GM23338 (cell line): ENCODE results near the gene SUN3. TPM values are rescaled to one million over a fixed set of nuclear protein-coding genes. Genes with fewer than 3 reads are reported as not detected.

ENCODE experiments used
- ATAC-seq: fragments of 200-7000 bp; cut with Tn5 transposase; 3 replicates; pipeline ENCODE4 v1.9.1; 2020
- DNase-seq: peaks from one replicate; pipeline ENCODE4 v3.0.0-alpha.2; 2015; ENCODE audit warnings: low spot score
- H2AFZ ChIP-seq: fragments of 200-600 bp; sonication (generic); 2 replicates; pipeline ENCODE4 v1.8.0; 2016; ENCODE audit warnings: antibody characterized with exemption, mild to moderate bottlenecking, moderate library complexity
- H3F3A ChIP-seq: fragments of 200-600 bp; sonication (generic); replicated peaks from 2 replicates; pipeline ENCODE4 v1.8.0; 2017; ENCODE audit warnings: antibody characterized with exemption, mixed run types, low read depth
- H3K27ac ChIP-seq: fragments of 200-600 bp; sonication (generic); 2 replicates; pipeline ENCODE4 v1.6.1; 2016; ENCODE audit warnings: low read depth
- H3K27me3 ChIP-seq: fragments of 200-600 bp; sonication (generic); 2 replicates; pipeline ENCODE4 v1.8.0; 2016; ENCODE audit warnings: mild to moderate bottlenecking, mixed run types, moderate library complexity; ENCODE audit not compliant: insufficient read depth
- H3K36me3 ChIP-seq: fragments of 200-600 bp; sonication (generic); 2 replicates; pipeline ENCODE4 v1.8.0; 2016; ENCODE audit warnings: mild to moderate bottlenecking; ENCODE audit not compliant: insufficient read depth
- H3K4me1 ChIP-seq: fragments of 200-600 bp; sonication (generic); 2 replicates; pipeline ENCODE4 v1.8.0; 2016; ENCODE audit warnings: mild to moderate bottlenecking, moderate library complexity; ENCODE audit not compliant: insufficient read depth
- H3K4me2 ChIP-seq: fragments of 200-600 bp; sonication (generic); 2 replicates; pipeline ENCODE4 v1.7.1; 2017; ENCODE audit warnings: mixed run types
- H3K4me3 ChIP-seq: fragments of 200-600 bp; sonication (generic); 2 replicates; pipeline ENCODE4 v1.6.1; 2016; ENCODE audit warnings: mixed run types
- H3K79me2 ChIP-seq: fragments of 200-600 bp; sonication (generic); replicated peaks from 2 replicates; pipeline ENCODE4 v1.8.0; 2017; ENCODE audit warnings: mild to moderate bottlenecking; ENCODE audit not compliant: insufficient read depth
- H3K9me2 ChIP-seq: fragments of 200-600 bp; sonication (generic); 2 replicates; pipeline ENCODE4 v1.8.0; 2017; ENCODE audit not compliant: insufficient read depth
- H4K20me1 ChIP-seq: fragments of 200-600 bp; sonication (generic); replicated peaks from 2 replicates; pipeline ENCODE4 v1.8.0; 2017; ENCODE audit warnings: mild to moderate bottlenecking; ENCODE audit not compliant: insufficient read depth
- H3K27ac Mint-ChIP-seq: 2 replicates; pipeline ENCODE4 v1.8.0; 2020; ENCODE audit warnings: inconsistent platforms, mild to moderate bottlenecking, moderate library complexity, mixed read lengths
- H3K27me3 Mint-ChIP-seq: 3 replicates; pipeline ENCODE4 v1.8.0; 2022; ENCODE audit warnings: low read depth, mild to moderate bottlenecking, moderate library complexity, mixed read lengths, inconsistent platforms; ENCODE audit not compliant: insufficient read depth, poor library complexity
- H3K36me3 Mint-ChIP-seq: 3 replicates; pipeline ENCODE4 v1.8.0; 2021; ENCODE audit warnings: low read depth, mild to moderate bottlenecking, inconsistent platforms, moderate library complexity, mixed read lengths
- H3K4me1 Mint-ChIP-seq: 3 replicates; pipeline ENCODE4 v1.8.0; 2020; ENCODE audit warnings: mild to moderate bottlenecking, inconsistent platforms, mixed read lengths
- H3K4me3 Mint-ChIP-seq: 3 replicates; pipeline ENCODE4 v1.8.0; 2021; ENCODE audit warnings: moderate library complexity, mild to moderate bottlenecking, inconsistent platforms, mixed read lengths
- H3K9me3 Mint-ChIP-seq: 3 replicates; pipeline ENCODE4 v1.8.0; 2020; ENCODE audit warnings: moderate library complexity, mild to moderate bottlenecking, inconsistent platforms, mixed read lengths
- CTCF ChIP-seq, 2 experiments: fragments of 200-600 bp in 1 of 2; sonication (generic) in 1 of 2; conservative IDR thresholded peaks; 2 replicates each; pipeline versions ENCODE4 v1.5.1 to v1.6.1; 2016 to 2017; ENCODE audit warnings: antibody characterized with exemption in 2 of 2, low read depth in 2 of 2, mild to moderate bottlenecking in 2 of 2, moderate library complexity in 1 of 2
- ETS1 ChIP-seq: IDR thresholded peaks from 2 replicates; pipeline ENCODE4 v1.6.1; 2016; ENCODE audit warnings: antibody characterized with exemption
- EZH2 ChIP-seq: fragments of 200-600 bp; sonication (generic); IDR thresholded peaks from one replicate; pipeline ENCODE4 v1.8.0; 2017; ENCODE audit warnings: antibody characterized with exemption, mild to moderate bottlenecking, low read depth; ENCODE audit not compliant: unreplicated experiment
- JUNB ChIP-seq: IDR thresholded peaks from one replicate; pipeline ENCODE4 v1.6.1; 2016; ENCODE audit warnings: antibody characterized with exemption; ENCODE audit not compliant: unreplicated experiment
- NANOG ChIP-seq: IDR thresholded peaks from 2 replicates; pipeline ENCODE4 v1.6.1; 2016; ENCODE audit warnings: antibody characterized with exemption, borderline replicate concordance
- POLR2AphosphoS5 ChIP-seq: IDR thresholded peaks from 2 replicates; pipeline ENCODE4 v1.6.1; 2016; ENCODE audit warnings: antibody characterized with exemption, low read depth
- STAT1 ChIP-seq: IDR thresholded peaks from one replicate; pipeline ENCODE4 v1.6.1; 2016; ENCODE audit warnings: antibody characterized with exemption; ENCODE audit not compliant: unreplicated experiment
- ZNF114 ChIP-seq: fragments of 250-450 bp; sonication (Bioruptor Pico); IDR thresholded peaks from 2 replicates; pipeline ENCODE4 v1.5.0; 2020; ENCODE audit warnings: mild to moderate bottlenecking, moderate library complexity
- ZNF331 ChIP-seq: fragments of 250-450 bp; sonication (Bioruptor Pico); IDR thresholded peaks from 2 replicates; pipeline ENCODE4 v1.5.0; 2020; ENCODE audit warnings: low read depth, mild to moderate bottlenecking, moderate library complexity
- ZNF462 ChIP-seq: fragments of 250-450 bp; sonication (Bioruptor Pico); IDR thresholded peaks from 2 replicates; pipeline ENCODE4 v1.5.0; 2020; ENCODE audit warnings: mild to moderate bottlenecking, moderate library complexity
- polyA plus RNA-seq: library from polyadenylated mRNA; unstranded; fragments of >200 nt; fragmentation: Nextera tagmentation; extraction: Ambion mirVana; gene quantifications from 2 replicates; pipeline ENCODE4 v1.2.1, GENCODE V29; 2016
- total RNA-seq: library from RNA; depleted of rRNA; stranded (reverse); fragments of >200 nt; shearing (Covaris generic); gene quantifications from 2 replicates; pipeline ENCODE4 v1.2.3, GENCODE V29; 2014

SUN3 gene
- total and polyA plus RNA-seq, 2 experiments from 2014 or later = 0.52 TPM; not detected in 1

DNA sequence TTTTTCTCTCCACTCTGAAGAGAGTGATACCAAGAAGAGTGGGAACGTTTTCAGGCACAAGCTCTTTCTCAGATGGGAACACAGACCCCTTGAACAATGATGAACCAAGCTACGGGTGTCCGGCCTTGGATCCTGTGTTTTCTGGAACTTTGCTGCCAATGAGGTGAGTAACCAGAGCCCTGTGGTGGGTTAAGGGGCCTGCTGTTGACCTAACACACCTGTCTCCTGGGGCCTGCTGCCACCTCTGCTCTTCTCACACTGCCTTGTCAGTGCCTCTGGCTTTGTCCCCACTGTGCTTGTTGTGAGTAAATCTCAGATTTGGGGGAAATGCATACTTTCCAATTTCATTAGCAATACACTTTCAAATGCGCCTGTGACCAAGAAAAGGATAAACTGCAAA, 79.2 kb downstream of the SUN3 start:
- no peak overlapping the region for H3K4me3 Mint-ChIP-seq
- Histone ChIP-seq H2AFZ (peak overlapping the region; percentile 28; the same call in 1 of the 2 replicates), H4K20me1 (no peaks in the 10 kb centered on the region), H3K36me3 (peaks cover 3% of the 10 kb centered on the region), H3K79me2 (no peaks in the 10 kb centered on the region), H3K27me3 (no peaks in the 10 kb centered on the region), H3K4me3 (no peak overlapping the region), H3K27ac (no peak overlapping the region), H3K4me2 (no peak overlapping the region), H3K4me1 (peaks cover 6% of the 10 kb centered on the region), H3K9me2 (no peaks in the 10 kb centered on the region), H3F3A (0 out of 2 replicates have a peak, but pooled peaks cover 3% of the 10 kb centered on the region)
- peaks cover 2% of the 10 kb centered on the region; the same call in 1 of the 3 replicates for H3K36me3 Mint-ChIP-seq
- H3K27me3 Mint-ChIP-seq = peaks cover 7% of the 10 kb centered on the region
- TF ChIP-seq EZH2 = no peak
- no peak for TF ChIP-seq ETS1
- no peak for TF ChIP-seq POLR2AphosphoS5
- TF ChIP-seq CTCF (conservative IDR thresholded peaks at IDR 0.05; ENCODE audit: low read depth in 2 of 2) = no peak
- no peak for TF ChIP-seq JUNB
- no peak for TF ChIP-seq ZNF331 (CRISPR knock-in tag)
- no peak for TF ChIP-seq NANOG
- TF ChIP-seq ZNF114 (CRISPR knock-in tag) = no peak
- TF ChIP-seq STAT1 = no peak
- ATAC-seq = no peak
- H3K4me1 Mint-ChIP-seq = peaks cover 27% of the 10 kb centered on the region
- H3K27ac Mint-ChIP-seq = no peak overlapping the region
- no peaks in the 10 kb centered on the region for H3K9me3 Mint-ChIP-seq
- DNase-seq = no peak

- H4K20me1 ChIP-seq = no peaks in the 10 kb centered on the region
- no peaks in the 10 kb centered on the region for H3K36me3 ChIP-seq
- Mint-ChIP-seq H3K4me1 (peaks cover 27% of the 10 kb centered on the region), H3K36me3 (no peaks in the 10 kb centered on the region), H3K4me3 (no peak within 1 kb of the TSS), H3K9me3 (no peaks in the 10 kb centered on the region), H3K27me3 (peaks cover 10% of the 10 kb centered on the region), H3K27ac (peak within 1 kb of the TSS; percentile 66; the same call in 1 of the 2 replicates)
- no peaks in the 10 kb centered on the region for H3K9me2 ChIP-seq
- no peak within 1 kb of the TSS for H2AFZ ChIP-seq
- peaks cover 6% of the 10 kb centered on the region for H3K4me1 ChIP-seq
- 0 out of 2 replicates have a peak, but pooled peaks cover 2% of the 10 kb centered on the region for H3F3A ChIP-seq
- H3K4me3 ChIP-seq = no peak within 1 kb of the TSS
- no peak within 1 kb of the TSS for H3K27ac ChIP-seq
- DNase-seq (no peak), ATAC-seq (no peak)
- H3K4me2 ChIP-seq = no peak within 1 kb of the TSS
- no peaks in the 10 kb centered on the region for H3K79me2 ChIP-seq
- H3K27me3 ChIP-seq = no peaks in the 10 kb centered on the region
- TF ChIP-seq STAT1 = no peak
- no peak for TF ChIP-seq POLR2AphosphoS5
- TF ChIP-seq CTCF (conservative IDR thresholded peaks at IDR 0.05; ENCODE audit: low read depth in 2 of 2) = no peak
- TF ChIP-seq EZH2 = no peak
- TF ChIP-seq ZNF462 = no peak
Measured at GRCh38 chr7:47948141-47948790, 80.6 kb downstream of the SUN3 start, which contains the start of gene PKD1L1. PKD1L1 (minus strand) TSS chr7:47948466; CDS start chr7:47948440, 26 bp downstream.
